Measurements from ENCODE around the gene ALDOB.

The ALDOB gene

GRCh38 chr9:101435601-101436079 is at the start of gene ALDOB:
TSS of gene ALDOB (minus strand) at chr9:101435774. CDS start at chr9:101430887, 4,887 bp downstream.
- no peak within 1 kb of the TSS for H3K27ac ChIP-seq
- TF ChIP-seq CTCF (conservative IDR thresholded peaks at IDR 0.05) = no peak

- H3K27ac ChIP-seq = no peak overlapping the region
- no peak for TF ChIP-seq CTCF (conservative IDR thresholded peaks at IDR 0.05)
These were observed 48.5 kb upstream of the ALDOB start for GRCh38 chr9:101484046-101484445.

- TF ChIP-seq CTCF (conservative IDR thresholded peaks at IDR 0.05) = no peak
- no peak overlapping the region for H3K27ac ChIP-seq
These were observed 45.7 kb upstream of the ALDOB start for GRCh38 chr9:101481261-101481660.

- TF ChIP-seq CTCF (conservative IDR thresholded peaks at IDR 0.05) = no peak
These were observed 44.8 kb upstream of the ALDOB start for GRCh38 chr9:101480386-101480785.

GRCh38 chr9:101479338-101480030 is 43.9 kb upstream of the ALDOB start:
- no peak for TF ChIP-seq CTCF (conservative IDR thresholded peaks at IDR 0.05)

More at GRCh38 chr9:101480386-101480785, 44.8 kb upstream of the ALDOB start:
- H3K27ac ChIP-seq = no peak overlapping the region

GRCh38 chr9:101478906-101479305 is 43.3 kb upstream of the ALDOB start:
- no peak overlapping the region for H3K27ac ChIP-seq
- TF ChIP-seq CTCF (conservative IDR thresholded peaks at IDR 0.05) = no peak

More at GRCh38 chr9:101479338-101480030, 43.9 kb upstream of the ALDOB start:
- no peak overlapping the region for H3K27ac ChIP-seq

- no peak overlapping the region for H3K27ac ChIP-seq
- TF ChIP-seq CTCF (conservative IDR thresholded peaks at IDR 0.05) = no peak
These were observed 42.9 kb upstream of the ALDOB start for GRCh38 chr9:101478444-101478843.

Measured in VCaP (cell line).